Motor neuron (in vitro differentiated cells): ENCODE data around the gene PNMT. TPM values are rescaled to one million over a fixed set of nuclear protein-coding genes. Genes with fewer than 3 reads are reported as not detected.
A peak's percentile ranks its signal among the peaks of the same experiment; 100 is the strongest.

Experiments
- ATAC-seq, 8 experiments: fragments of 200-7000 bp; cut with Tn5 transposase; replicated peaks in 6 of 8; 2 replicates each; pipeline ENCODE4 v1.8.0; 2021; ENCODE audit warnings: mild to moderate bottlenecking in 8 of 8, moderate library complexity in 8 of 8
- H3K27ac ChIP-seq, 2 donors: fragments of 250-450 bp; sonication (Bioruptor Pico); 2 replicates each; pipeline ENCODE4 v1.9.0; 2021; ENCODE audit warnings: antibody characterized with exemption in 2 of 2, mild to moderate bottlenecking in 2 of 2, moderate library complexity in 1 of 2
- H3K4me1 ChIP-seq, 2 donors: fragments of 250-450 bp; sonication (Bioruptor Pico); replicated peaks in 1 of 2; 2 replicates each; pipeline ENCODE4 v1.6.1; 2021; ENCODE audit warnings: antibody characterized with exemption in 2 of 2, mild to moderate bottlenecking in 2 of 2, moderate library complexity in 1 of 2
- H3K4me3 ChIP-seq, 5 donors: fragments of 250-450 bp; sonication (Bioruptor Pico); 2 replicates each; pipeline ENCODE4 v1.9.0; 2021; ENCODE audit warnings: antibody characterized with exemption in 5 of 5, mild to moderate bottlenecking in 5 of 5, moderate library complexity in 4 of 5
- WGBS, 10 experiments: fragments of 450-650 bp; shearing (Covaris generic); methylation state at CpG; one replicate each; pipeline ENCODE4 v1.0.0; 2022; 5-methylcytosine and 5-hydroxymethylcytosine counted together
- in situ Hi-C, 9 experiments: fragments of 400-800 bp; cut with MboI; loops; one replicate each; pipeline ENCODE4 v1.15.0; 2021; ENCODE audit warnings: low sequenced_read_pairs in 9 of 9, low pct_unique_long_range_greater_than_20kb in 2 of 9; ENCODE audit not compliant: unreplicated experiment in 9 of 9
- total RNA-seq, 8 experiments: library from RNA; unstranded; fragments of 300-600 nt; gene quantifications; 2 replicates each; pipeline versions ENCODE4 v1.2.3 to v1.2.4, GENCODE V29; 2022

The PNMT gene
- total RNA-seq, 8 experiments from 2014 or later = 0.27 to 1.1 (median 0.87) TPM; not detected in 2

- 77 to 100% (median 92%) methylated on average over 1 to 7 of the region's 13 CpGs; no CpG with 5 or more reads in 5 of the 10 experiments for WGBS, 10 experiments
- Histone ChIP-seq H3K4me1 (peaks cover 0 to 8% of the 10 kb centered on the region in 2 donors), H3K4me3 (no peak overlapping the region), H3K27ac (no peak overlapping the region)
- in situ Hi-C loops = no loop called here
- no peak for ATAC-seq
Measured at GRCh38 chr17:39678340-39679116, 10.3 kb downstream of the PNMT start.

- ATAC-seq = no peak
- 79 to 100% (median 89%) methylated on average over 2 to 7 of the region's 12 CpGs; no CpG with 5 or more reads in 3 of the 10 experiments for WGBS, 10 experiments
- in situ Hi-C loops = no loop called here
- no peak overlapping the region for H3K27ac ChIP-seq
- H3K4me1 ChIP-seq = peaks cover 0 to 8% of the 10 kb centered on the region in 2 donors
- no peak overlapping the region for H3K4me3 ChIP-seq
Measured at GRCh38 chr17:39679521-39680192, 11.4 kb downstream of the PNMT start.

- no peak for ATAC-seq
- Histone ChIP-seq H3K27ac (no peak overlapping the region), H3K4me1 (peaks cover 0 to 5% of the 10 kb centered on the region in 2 donors), H3K4me3 (no peak overlapping the region)
- WGBS, 10 experiments = 73 to 100% (median 90%) methylated on average over 1 to 6 of the region's 9 CpGs; no CpG with 5 or more reads in 3 of the 10 experiments
- in situ Hi-C loops = no loop called here
Measured at GRCh38 chr17:39683295-39683939, 15.2 kb downstream of the PNMT start.

GRCh38 chr17:39684369-39685192, 16.3 kb downstream of the PNMT start:
- H3K4me1 ChIP-seq = peaks cover 6 to 11% of the 10 kb centered on the region in 2 donors
- no peak overlapping the region for H3K4me3 ChIP-seq
- in situ Hi-C loops = no loop called here
- no peak for ATAC-seq
- H3K27ac ChIP-seq = no peak overlapping the region
- WGBS, 10 experiments = 80 to 100% (median 92%) methylated on average over 1 to 10 of the region's 12 CpGs; no CpG with 5 or more reads in 1 of the 10 experiments

- in situ Hi-C loops = no loop called here
- H3K4me3 ChIP-seq = peak overlapping the region; percentile 44 to 99 (median 55)
- peaks cover 6 to 11% of the 10 kb centered on the region in 2 donors for H3K4me1 ChIP-seq
- H3K27ac ChIP-seq = peak overlapping the region; percentile 96 to 100
- WGBS, 10 experiments = 0 to 93% (median 35%) methylated on average over 1 to 4 of the region's 6 CpGs; no CpG with 5 or more reads in 4 of the 10 experiments
- no peak for ATAC-seq
Measured at GRCh38 chr17:39687101-39687545, 18.9 kb downstream of the PNMT start.

GRCh38 chr17:39687546-39688474, 19.6 kb downstream of the PNMT start, which contains the start of gene PGAP3:
Gene PGAP3 (minus strand): TSS chr17:39688057. CDS start chr17:39688014, 43 bp downstream.
- peak; percentile 94 to 98 (median 97) for ATAC-seq
- WGBS, 10 experiments = 0 to 83% (median 17%) methylated on average over 1 to 13 of the region's 45 CpGs; no CpG with 5 or more reads in 2 of the 10 experiments
- Histone ChIP-seq H3K4me3 (peak within 1 kb of the TSS; percentile 44 to 99 (median 55)), H3K27ac (peak within 1 kb of the TSS; percentile 96 to 100), H3K4me1 (peaks cover 6 to 11% of the 10 kb centered on the region in 2 donors)
- in situ Hi-C loops = no loop called here

GRCh38 chr17:39688475-39688835, 20.2 kb downstream of the PNMT start:
- Histone ChIP-seq H3K4me1 (peaks cover 6 to 11% of the 10 kb centered on the region in 2 donors), H3K27ac (peak overlapping the region in 1 of 2 donors; percentile 100), H3K4me3 (peak overlapping the region; percentile 44 to 99 (median 55))
- no peak for ATAC-seq
- in situ Hi-C loops = no loop called here
- WGBS, 10 experiments = 0 to 67% (median 36%) methylated on average over 1 to 6 of the region's 6 CpGs; no CpG with 5 or more reads in 2 of the 10 experiments

GRCh38 chr17:39688945-39689344, 20.7 kb downstream of the PNMT start:
- 0 to 83% (median 18%) methylated on average over 1 to 2 of the region's 3 CpGs; no CpG with 5 or more reads in 3 of the 10 experiments for WGBS, 10 experiments
- in situ Hi-C loops = no loop called here
- Histone ChIP-seq H3K4me3 (peak overlapping the region in 3 of 5 donors; percentile 44 to 59 (median 55)), H3K27ac (no peak overlapping the region), H3K4me1 (peaks cover 6 to 11% of the 10 kb centered on the region in 2 donors)
- ATAC-seq = no peak

- ATAC-seq = no peak
- H3K27ac ChIP-seq = no peak overlapping the region
- no peak overlapping the region for H3K4me3 ChIP-seq
- peaks cover 9 to 23% of the 10 kb centered on the region in 2 donors for H3K4me1 ChIP-seq
- 54 to 100% (median 88%) methylated on average over 1 to 5 of the region's 5 CpGs; no CpG with 5 or more reads in 1 of the 10 experiments for WGBS, 10 experiments
- in situ Hi-C loops = no loop called here
Measured at GRCh38 chr17:39694593-39694992, 26.3 kb downstream of the PNMT start.

GRCh38 chr17:39695089-39695474, 26.8 kb downstream of the PNMT start:
- in situ Hi-C loops = no loop called here
- 70 to 100% (median 100%) methylated on average over 1 to 2 of the region's 2 CpGs; no CpG with 5 or more reads in 7 of the 10 experiments for WGBS, 10 experiments
- H3K4me3 ChIP-seq = no peak overlapping the region
- no peak overlapping the region for H3K27ac ChIP-seq
- peak in 1 of 8 experiments; percentile 2 for ATAC-seq
- H3K4me1 ChIP-seq = peaks cover 9 to 23% of the 10 kb centered on the region in 2 donors

GRCh38 chr17:39696731-39697130, 28.5 kb downstream of the PNMT start:
- H3K27ac ChIP-seq = no peak overlapping the region

More at GRCh38 chr17:39696731-39697130, 28.5 kb downstream of the PNMT start:
- ATAC-seq = no peak
- Histone ChIP-seq H3K4me3 (no peak overlapping the region), H3K4me1 (peaks cover 9 to 28% of the 10 kb centered on the region in 2 donors)
- 80 to 100% methylated on average over 1 of the region's 6 CpGs; no CpG with 5 or more reads in 8 of the 10 experiments for WGBS, 10 experiments
- in situ Hi-C loops = no loop called here
